AG20443 (cell line): ENCODE results near the gene IGSF6.

Source experiments
- DNase-seq: peaks from one replicate; pipeline ENCODE4 v3.0.0; 2012; ENCODE audit warnings: low spot score, mixed read lengths

IGSF6 gene

DNA sequence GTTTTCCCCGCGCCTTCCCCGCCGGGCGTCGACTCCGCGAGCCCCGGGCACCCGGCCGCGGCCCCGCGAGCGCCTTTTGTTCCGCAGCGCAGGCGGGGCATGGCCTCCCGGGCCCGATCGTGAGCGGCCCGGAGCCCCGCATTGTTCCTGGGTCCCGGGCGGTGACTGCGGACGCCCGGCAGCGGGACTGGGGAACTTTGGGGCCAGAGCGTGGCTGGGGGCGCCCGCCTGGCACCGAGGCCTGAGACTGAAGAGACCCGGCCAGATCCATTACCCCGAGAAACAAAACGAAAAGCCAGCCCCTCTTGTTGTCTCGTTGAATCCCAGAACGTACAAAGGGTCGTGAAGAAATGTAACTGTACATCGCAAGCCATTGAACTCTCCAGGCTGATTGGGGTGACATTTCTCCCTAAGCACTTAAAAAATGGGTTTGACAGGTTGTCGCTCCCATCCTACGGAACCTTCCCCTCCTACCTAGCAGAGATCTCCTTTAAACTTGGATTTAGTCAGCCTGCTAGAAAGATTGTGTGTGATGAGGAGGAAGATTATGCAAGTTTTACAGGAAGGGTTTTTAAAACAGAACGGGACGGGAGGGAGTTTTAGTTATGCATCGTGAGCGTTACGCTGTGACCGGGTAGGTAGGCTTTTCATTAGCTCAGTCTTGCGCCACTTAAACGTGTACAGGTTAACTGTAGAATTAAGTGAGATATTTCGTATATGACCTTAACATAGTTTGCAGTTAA, 52.2 kb downstream of the IGSF6 start:
- DNase-seq = peak; percentile 23

DNA sequence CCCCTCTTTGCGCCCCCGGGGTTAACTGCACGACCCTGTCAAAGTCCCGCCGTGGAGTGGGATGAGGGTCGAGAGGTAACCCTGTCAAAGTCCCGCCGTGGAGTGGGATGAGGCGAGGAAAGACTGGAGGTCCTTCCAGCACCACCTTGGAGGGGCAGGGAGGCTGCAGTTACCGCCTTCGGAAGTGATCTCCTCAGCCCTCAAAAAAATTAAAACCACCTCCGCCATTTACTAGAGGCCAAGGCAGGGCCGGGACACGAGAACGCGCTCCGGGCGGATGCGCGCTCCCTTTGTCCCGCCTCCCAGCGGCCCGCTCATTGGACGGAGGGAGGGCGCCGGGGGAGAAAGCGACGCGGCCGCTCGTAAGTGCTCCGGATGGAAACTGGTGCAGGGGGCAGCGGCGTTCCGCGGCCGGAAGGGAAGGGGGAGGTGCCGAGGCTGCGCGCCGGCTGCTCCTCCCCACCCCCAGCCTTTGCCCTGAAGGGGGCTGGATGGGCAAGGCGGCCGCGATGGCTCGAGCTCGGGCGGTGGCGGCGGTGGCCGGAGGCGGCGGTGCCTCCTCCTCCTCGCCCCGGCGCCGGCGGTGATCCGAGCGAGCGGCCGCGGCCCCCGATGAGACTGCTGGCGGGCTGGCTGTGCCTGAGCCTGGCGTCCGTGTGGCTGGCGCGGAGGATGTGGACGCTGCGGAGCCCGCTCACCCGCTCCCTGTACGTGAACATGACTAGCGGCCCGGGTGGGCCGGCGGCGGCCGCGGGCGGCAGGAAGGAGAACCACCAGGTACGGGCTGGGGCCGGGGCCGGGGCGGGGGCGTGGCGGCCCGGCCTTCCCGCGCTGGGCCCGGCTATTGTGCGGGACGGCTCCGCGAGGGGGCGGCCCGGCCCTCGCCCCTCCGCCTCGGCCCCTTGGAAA, 53.0 kb downstream of the IGSF6 start, which contains the start of gene METTL9:
Gene METTL9, plus strand, starts transcription at position 456 of the 909 bp plus-strand sequence. Its CDS starts 157 bp downstream, at position 613.
- DNase-seq = peak; percentile 98

DNA sequence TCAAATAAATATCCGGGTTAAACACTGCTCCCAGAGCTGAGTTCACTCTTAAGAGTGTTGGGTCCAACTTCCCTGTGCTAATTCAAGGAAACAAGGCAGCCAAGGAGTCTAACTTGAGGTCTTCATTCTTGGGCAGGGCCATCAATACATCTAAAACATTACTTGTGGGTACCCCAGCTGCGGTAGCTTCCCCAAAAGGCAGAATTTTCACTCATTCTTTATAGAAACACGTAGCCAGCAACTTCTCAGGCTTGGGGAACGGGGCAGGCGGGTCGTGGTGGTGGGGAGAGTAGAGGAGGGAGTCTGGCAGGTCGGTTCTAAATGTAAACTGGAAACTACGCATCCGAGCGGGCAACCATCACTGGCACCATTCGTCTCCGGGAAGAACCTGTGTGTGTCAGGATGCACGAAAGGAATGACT, 53.7 kb downstream of the IGSF6 start:
- DNase-seq = peak; percentile 28

DNA sequence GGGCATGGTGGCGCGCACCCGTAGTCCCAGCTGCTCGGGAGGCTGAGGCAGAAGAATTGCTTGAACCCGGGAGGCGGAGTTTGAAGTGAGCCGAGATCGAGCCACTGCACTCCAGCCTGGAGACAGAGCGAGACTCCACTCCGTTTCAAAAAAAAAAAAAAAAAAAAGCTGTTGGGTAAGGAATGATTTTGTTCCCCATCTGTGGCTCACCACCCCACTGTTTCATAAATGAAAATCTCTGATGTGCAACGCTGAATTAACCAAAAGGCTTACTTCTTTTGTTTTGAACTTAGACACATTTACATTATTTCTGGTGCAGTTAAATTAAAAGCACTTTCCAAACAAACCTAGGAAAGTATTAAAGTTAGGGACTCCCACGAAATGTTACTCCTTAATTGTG, 54.2 kb downstream of the IGSF6 start:
- DNase-seq = no peak

DNA sequence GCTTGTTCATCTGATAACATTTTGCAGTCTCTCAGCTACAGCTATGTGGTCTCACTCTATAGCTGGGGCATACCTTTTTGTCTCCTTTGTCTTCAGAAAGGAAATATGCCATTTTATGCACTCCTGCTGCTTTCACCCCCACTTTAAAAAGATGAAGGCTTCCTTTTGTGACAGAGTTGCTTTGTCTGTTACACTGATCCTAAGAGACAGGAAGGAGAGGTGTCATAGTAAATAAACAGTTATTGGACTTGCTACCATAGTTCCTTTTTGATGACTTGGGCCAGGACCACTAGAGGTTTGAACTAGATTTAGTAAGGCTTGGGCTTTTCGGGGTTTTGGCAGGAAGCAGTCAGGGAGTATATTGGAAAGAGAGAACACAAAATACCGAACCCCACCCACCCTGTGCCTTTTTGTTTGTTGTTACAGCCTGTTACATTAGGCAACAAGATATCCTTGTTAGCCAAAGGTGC, 54.8 kb downstream of the IGSF6 start:
- no peak for DNase-seq

DNA sequence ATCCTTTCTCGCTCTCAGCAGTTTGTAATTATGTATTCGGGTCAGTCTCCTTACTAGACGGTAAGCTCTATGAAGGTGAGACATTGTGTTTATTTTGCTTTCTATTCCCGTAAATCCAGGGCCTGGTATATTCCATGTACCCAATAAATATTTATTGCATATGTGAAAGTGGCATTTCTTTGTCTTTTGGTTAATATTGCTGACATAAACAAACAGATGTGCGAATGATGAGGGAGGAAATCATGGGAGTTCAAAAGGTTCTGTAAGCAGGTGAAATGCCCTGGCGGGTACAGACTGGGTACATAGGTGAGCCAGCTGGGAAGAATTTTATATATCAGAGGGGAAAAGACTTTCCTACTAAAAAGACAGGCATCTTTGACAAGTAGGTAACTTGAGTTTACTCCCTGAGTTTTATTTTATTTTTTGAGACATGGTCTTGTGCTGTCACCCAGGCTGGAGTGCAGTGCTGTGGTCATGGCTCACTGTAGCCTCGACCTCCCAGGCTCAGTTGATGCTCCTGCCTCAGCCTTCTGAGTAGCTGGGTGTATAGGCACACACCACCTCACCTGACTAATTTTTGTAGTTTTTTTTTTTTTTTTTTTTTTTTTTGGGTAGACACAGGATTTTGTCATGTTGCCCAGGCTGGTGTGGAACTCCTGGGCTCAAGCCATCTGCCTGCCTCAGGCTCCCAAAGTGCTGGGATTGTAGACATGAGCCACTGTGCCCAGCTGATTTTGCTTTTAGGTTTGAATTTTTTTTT, 58.7 kb downstream of the IGSF6 start:
- no peak for DNase-seq

DNA sequence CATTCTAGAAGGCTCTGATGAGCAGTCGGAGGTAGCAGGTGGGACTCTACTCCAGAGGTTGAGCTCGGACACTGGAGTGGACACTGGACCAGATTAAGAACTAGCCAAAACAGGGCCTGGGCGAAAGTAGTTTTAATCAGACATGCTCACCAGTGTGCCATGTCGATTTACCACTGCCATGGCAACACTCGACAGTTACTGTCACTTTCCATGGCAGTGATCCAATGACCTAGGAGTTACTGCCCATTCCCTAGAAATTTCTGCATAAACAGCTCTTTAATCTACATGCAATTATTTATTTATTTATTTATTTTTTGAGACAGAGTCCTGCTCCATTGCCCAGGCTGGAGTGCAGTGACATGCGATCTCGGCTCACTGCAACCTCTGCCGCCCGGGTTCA, 60.2 kb downstream of the IGSF6 start:
- DNase-seq = no peak

DNA sequence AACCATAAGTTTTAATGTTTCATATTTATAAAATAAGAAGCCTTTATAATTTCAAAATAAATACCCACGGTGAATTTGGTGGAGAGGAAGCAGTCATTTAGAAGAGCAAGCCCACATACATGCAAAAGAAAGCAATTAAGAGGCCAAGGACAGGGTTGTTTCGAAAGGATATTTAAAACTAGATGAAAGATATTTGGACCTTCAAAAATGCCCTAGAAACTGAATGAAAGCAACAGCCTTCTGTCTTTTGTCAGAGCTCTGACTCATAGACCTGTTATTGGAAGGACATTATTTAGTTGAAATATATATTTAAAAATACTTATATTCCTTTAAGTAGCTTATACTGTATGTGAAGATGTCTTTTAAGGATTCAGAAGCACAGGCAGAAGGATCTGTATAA, 61.6 kb downstream of the IGSF6 start:
- no peak for DNase-seq

DNA sequence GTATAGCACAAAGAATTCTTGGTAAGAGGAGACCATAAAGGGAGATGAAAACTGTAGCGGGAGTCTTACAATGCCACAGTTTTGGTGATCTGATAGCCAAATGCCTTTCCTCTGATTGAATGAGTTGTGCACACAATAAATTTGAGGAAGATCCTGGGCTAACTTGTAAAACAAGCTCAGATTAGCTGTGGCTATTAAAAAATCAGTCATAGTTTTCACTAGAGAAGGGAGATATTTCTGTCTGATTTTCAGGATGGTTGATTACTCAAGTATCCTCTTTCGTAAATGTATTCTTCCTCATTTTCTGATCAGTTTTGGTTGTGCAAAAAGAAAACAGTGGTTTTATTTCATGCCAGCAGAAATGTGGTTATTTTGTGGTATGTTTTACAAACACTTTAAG, 62.1 kb downstream of the IGSF6 start:
- peak; percentile 22 for DNase-seq

DNA sequence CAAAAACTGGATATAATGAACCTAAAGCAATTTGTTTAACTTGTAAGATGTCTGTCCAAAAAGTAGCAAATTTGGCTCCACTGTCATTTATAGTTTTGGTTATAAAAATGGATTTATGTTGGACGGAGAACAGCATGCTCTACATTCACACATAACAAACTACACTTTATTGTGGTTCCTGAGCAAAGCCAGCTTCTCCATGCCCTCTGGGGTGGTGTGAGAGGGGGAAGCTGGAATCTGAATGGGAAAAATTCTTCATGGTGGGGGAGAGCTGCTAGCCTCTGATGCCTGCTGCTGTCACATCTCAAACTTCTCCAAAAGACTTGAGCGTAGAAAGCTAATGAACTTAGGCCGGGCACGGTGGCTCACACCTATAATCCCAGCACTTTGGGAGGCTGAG, 62.9 kb downstream of the IGSF6 start:
- DNase-seq = no peak
